HepG2 (cell line): ENCODE results near the gene FSTL1. TPM values are rescaled to one million over a fixed set of nuclear protein-coding genes. Genes with fewer than 3 reads are reported as not detected.
A peak's percentile ranks its signal among the peaks of the same experiment; 100 is the strongest.

Experiments used
- AHR ChIP-seq: IDR thresholded peaks from 2 replicates; pipeline ENCODE4 v1.6.1; 2018; ENCODE audit warnings: missing genetic modification reagents, missing compliant biosample characterization
- ARID3A ChIP-seq: IDR thresholded peaks from 2 replicates; pipeline ENCODE4 v1.6.1; 2012; ENCODE audit warnings: low read depth, low read length, improper control_type of control experiment
- ARNTL ChIP-seq: sonication (generic); formaldehyde crosslinking; IDR thresholded peaks from 2 replicates; pipeline ENCODE4 v1.4.0; 2020; ENCODE audit warnings: mild to moderate bottlenecking, missing genetic modification reagents
- ETS1 ChIP-seq: sonication (generic); formaldehyde crosslinking; IDR thresholded peaks from 2 replicates; pipeline ENCODE4 v1.4.0; 2020; ENCODE audit warnings: missing genetic modification reagents
- FOXM1 ChIP-seq: sonication (generic); formaldehyde crosslinking; IDR thresholded peaks from 2 replicates; pipeline ENCODE4 v1.5.0; 2020; ENCODE audit warnings: missing genetic modification reagents
- HOMEZ ChIP-seq: IDR thresholded peaks from 2 replicates; pipeline ENCODE4 v1.6.1; 2016; ENCODE audit warnings: low read depth
- HOXA7 ChIP-seq: sonication (generic); formaldehyde crosslinking; IDR thresholded peaks from 2 replicates; pipeline ENCODE4 v1.8.1; 2022; ENCODE audit warnings: mild to moderate bottlenecking, missing genetic modification reagents, moderate library complexity
- MTERF4 ChIP-seq: sonication (generic); formaldehyde crosslinking; IDR thresholded peaks from 2 replicates; pipeline ENCODE4 v1.8.0; 2023; ENCODE audit warnings: mild to moderate bottlenecking, missing genetic modification reagents
- NR3C1 ChIP-seq: sonication (generic); formaldehyde crosslinking; IDR thresholded peaks from 2 replicates; pipeline ENCODE4 v1.4.0; 2020; ENCODE audit warnings: missing genetic modification reagents
- SMARCE1 ChIP-seq: fragments of 450-650 bp; IDR thresholded peaks from 2 replicates; pipeline ENCODE4 v1.6.1; 2017; ENCODE audit warnings: borderline replicate concordance
- SOX13 ChIP-seq, 3 experiments: fragments of 450-650 bp in 1 of 3; sonication (generic) in 1 of 3; formaldehyde crosslinking in 1 of 3; IDR thresholded peaks in 2 of 3; conservative IDR thresholded peaks in 1 of 3; 2 replicates each; pipeline versions ENCODE4 v1.5.0 to v1.6.1; 2016 to 2020; ENCODE audit warnings: antibody characterized with exemption in 1 of 3, mild to moderate bottlenecking in 1 of 3, missing compliant biosample characterization in 1 of 3, missing genetic modification reagents in 1 of 3, moderate library complexity in 1 of 3
- SRF ChIP-seq: IDR thresholded peaks from 2 replicates; pipeline ENCODE4 v1.6.1; 2011; ENCODE audit warnings: mild to moderate bottlenecking, low read depth, low read length, moderate library complexity
- TMF1 ChIP-seq: sonication (generic); formaldehyde crosslinking; IDR thresholded peaks from 2 replicates; pipeline ENCODE4 v1.8.1; 2022; ENCODE audit warnings: low read depth, missing genetic modification reagents
- ZFP36 ChIP-seq: fragments of 150-350 bp; IDR thresholded peaks from 2 replicates; pipeline ENCODE4 v1.6.1; 2018; ENCODE audit warnings: borderline replicate concordance, low read length, low read depth; ENCODE audit not compliant: partially characterized antibody
- ZKSCAN8 ChIP-seq: IDR thresholded peaks from 2 replicates; pipeline ENCODE4 v1.6.1; 2016; ENCODE audit warnings: borderline replicate concordance, missing genetic modification reagents, missing compliant biosample characterization
- ZNF207 ChIP-seq: fragments of 450-650 bp; IDR thresholded peaks from 2 replicates; pipeline ENCODE4 v1.6.1; 2016; ENCODE audit warnings: antibody characterized with exemption, borderline replicate concordance
- ZNF468 ChIP-seq: sonication (generic); formaldehyde crosslinking; IDR thresholded peaks from 2 replicates; pipeline ENCODE4 v1.8.0; 2022; ENCODE audit warnings: mild to moderate bottlenecking, moderate library complexity, missing genetic modification reagents
- ZNF512B ChIP-seq: sonication (generic); formaldehyde crosslinking; IDR thresholded peaks from 2 replicates; pipeline ENCODE4 v1.5.1; 2020; ENCODE audit warnings: missing genetic modification reagents, mild to moderate bottlenecking, borderline replicate concordance
- ZNF644 ChIP-seq: IDR thresholded peaks from 2 replicates; pipeline ENCODE4 v1.6.1; 2016; ENCODE audit warnings: low read depth
- ZNF775 ChIP-seq: sonication (generic); formaldehyde crosslinking; IDR thresholded peaks from 2 replicates; pipeline ENCODE4 v1.4.0; 2020; ENCODE audit warnings: missing genetic modification reagents, mild to moderate bottlenecking, moderate library complexity, borderline replicate concordance
- polyA plus RNA-seq, 8 experiments: library from polyadenylated mRNA; depleted of rRNA in 3 of 8; stranded (reverse) in 7 of 8; unstranded in 1 of 8; fragments of >200 nt; fragmentation: Illumina TruSeq in 4 of 8; extraction: Trizol in 4 of 8; gene quantifications; 2 replicates each; pipeline versions ENCODE4 v1.2.1 to v1.2.3, GENCODE V29; 2011 to 2016; ENCODE audit warnings: low read depth in 4 of 8, missing spikeins in 1 of 8, mixed read lengths in 1 of 8; ENCODE audit not compliant: insufficient read depth in 1 of 8
- total RNA-seq, 5 experiments: library from RNA; depleted of rRNA; stranded (reverse); fragments of >200 nt; fragmentation: Illumina TruSeq; extraction: Trizol; gene quantifications; 2 replicates each; pipeline ENCODE4 v1.2.3, GENCODE V29; 2016; ENCODE audit warnings: low read depth in 1 of 5

The FSTL1 gene
- total and polyA plus RNA-seq, 2 of the 13 experiments (the other 11 are each of a cell fraction or from before 2014, with no cell fraction given): 0.07 to 0.29 TPM

- no peak for TF ChIP-seq HOMEZ (CRISPR knock-in tag)
- no peak for TF ChIP-seq TMF1
- TF ChIP-seq ZNF644: no peak
- no peak; the same call in 1 of the 2 replicates for TF ChIP-seq HOXA7 (CRISPR knock-in tag)
- TF ChIP-seq SMARCE1: no peak
- peak; percentile 41; the same call in 1 of the 2 replicates for TF ChIP-seq ZKSCAN8 (CRISPR knock-in tag)
- TF ChIP-seq FOXM1: peak; percentile 52; the same call in 1 of the 2 replicates
- TF ChIP-seq SOX13 (IDR thresholded peaks at IDR 0.05): no peak
- peak in 1 of 2 experiments; percentile 42; a peak in 1 of 4 replicates for TF ChIP-seq SOX13 (CRISPR knock-in tag; conservative IDR thresholded peaks at IDR 0.05 in 1 of 2, IDR thresholded peaks at IDR 0.05 in 1 of 2)
- no peak for TF ChIP-seq ZNF207
- no peak for TF ChIP-seq SRF
- peak; percentile 45; the same call in 1 of the 2 replicates for TF ChIP-seq MTERF4 (CRISPR knock-in tag)
- TF ChIP-seq ZFP36: no peak
- no peak for TF ChIP-seq ZNF468 (CRISPR knock-in tag)
- no peak for TF ChIP-seq ZNF775 (CRISPR knock-in tag)
- TF ChIP-seq AHR (CRISPR knock-in tag): 0 out of 2 replicates have a peak, but pooled peaks have one; percentile 36
- TF ChIP-seq ZNF512B (CRISPR knock-in tag): 0 out of 2 replicates have a peak, but pooled peaks have one; percentile 41
- no peak for TF ChIP-seq NR3C1
- TF ChIP-seq ARNTL (CRISPR knock-in tag): peak; percentile 87
- TF ChIP-seq ARID3A: no peak
- no peak for TF ChIP-seq ETS1 (CRISPR knock-in tag)
These were observed 101.6 kb downstream of the FSTL1 start, which contains the start of gene LRRC58 (continued) for GRCh38 chr3:120348991-120349854.
